ENCODE data around the gene PTPN18.
A peak's percentile ranks its signal among the peaks of the same experiment; 100 is the strongest.
"Not testable (repeated sequence)": the region's sequence is repeated elsewhere in the genome, so short reads cannot be mapped to it uniquely, and the experiment has no call there.

Gene PTPN18

GRCh38 chr2:130355578-130356431 is at the start of gene PTPN18:
Gene PTPN18, plus strand, starts transcription at chr2:130356056. Its CDS starts 52 bp downstream, at chr2:130356108.
- DNase-seq: peak in 1 of 2 experiments; percentile 25

GRCh38 chr2:130307850-130308249 is 48.0 kb upstream of the PTPN18 start:
- DNase-seq: no peak

GRCh38 chr2:130310881-130311280 is 45.0 kb upstream of the PTPN18 start:
- DNase-seq: no peak

- DNase-seq: no peak
Measured at GRCh38 chr2:130313812-130314334, 42.0 kb upstream of the PTPN18 start.

GRCh38 chr2:130314377-130314776 is 41.5 kb upstream of the PTPN18 start:
- DNase-seq: no peak

- no peak for DNase-seq
Measured at GRCh38 chr2:130316596-130316995, 39.3 kb upstream of the PTPN18 start.

- DNase-seq: no peak
Measured at GRCh38 chr2:130318906-130319305, 37.0 kb upstream of the PTPN18 start.

GRCh38 chr2:130319536-130319935 is 36.3 kb upstream of the PTPN18 start:
- DNase-seq: no peak

- no peak for DNase-seq
Measured at GRCh38 chr2:130327703-130328527, 27.9 kb upstream of the PTPN18 start.

- no peak for DNase-seq
Measured at GRCh38 chr2:130328710-130329109, 27.1 kb upstream of the PTPN18 start.

GRCh38 chr2:130332271-130333073 is 23.4 kb upstream of the PTPN18 start:
- no peak for DNase-seq

GRCh38 chr2:130333253-130333652 is 22.6 kb upstream of the PTPN18 start:
- not testable (repeated sequence) for DNase-seq

GRCh38 chr2:130334026-130334425 is 21.8 kb upstream of the PTPN18 start:
- no peak for DNase-seq

GRCh38 chr2:130335226-130335625 is 20.6 kb upstream of the PTPN18 start:
- DNase-seq: no peak

- DNase-seq: no peak
Measured at GRCh38 chr2:130336150-130336876, 19.5 kb upstream of the PTPN18 start.

- DNase-seq: peak; percentile 41 to 68
Measured at GRCh38 chr2:130336877-130337734, 18.8 kb upstream of the PTPN18 start.

- DNase-seq: no peak
Measured at GRCh38 chr2:130337735-130338325, 18.0 kb upstream of the PTPN18 start.

GRCh38 chr2:130338793-130339345 is 17.0 kb upstream of the PTPN18 start:
- DNase-seq: no peak

- DNase-seq: no peak
Measured at GRCh38 chr2:130339885-130340745, 15.7 kb upstream of the PTPN18 start.

Data from cerebellar nuclear complex (tissue), 1 donor.